ENCODE results near the gene HOXA4.

DNA sequence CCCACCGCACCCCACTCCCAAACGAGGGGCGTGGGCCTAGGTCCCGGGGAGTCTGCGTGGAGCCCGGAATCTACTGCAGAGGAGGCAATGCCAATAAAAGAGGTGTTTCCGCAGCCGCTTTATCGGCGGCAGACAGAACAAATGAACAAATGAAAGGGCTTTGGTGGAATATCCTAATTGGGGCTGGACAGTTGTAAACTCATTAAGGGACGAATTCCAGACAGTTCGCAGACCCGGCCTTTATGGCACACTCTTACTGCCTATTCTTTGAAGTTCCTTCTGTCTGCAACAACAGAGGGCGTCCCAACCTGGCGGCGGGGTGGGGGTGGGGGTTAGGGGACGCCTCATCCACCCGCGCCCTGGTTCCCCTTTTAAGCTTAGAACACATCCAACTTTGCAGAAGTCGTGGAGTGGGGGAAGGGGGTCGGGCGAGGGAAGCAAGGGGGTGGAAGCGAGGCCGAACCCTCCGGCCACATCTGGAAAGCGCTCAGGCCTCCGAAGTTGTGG, 30.7 kb upstream of the HOXA4 start:
- TF ChIP-seq, protein P1, sequence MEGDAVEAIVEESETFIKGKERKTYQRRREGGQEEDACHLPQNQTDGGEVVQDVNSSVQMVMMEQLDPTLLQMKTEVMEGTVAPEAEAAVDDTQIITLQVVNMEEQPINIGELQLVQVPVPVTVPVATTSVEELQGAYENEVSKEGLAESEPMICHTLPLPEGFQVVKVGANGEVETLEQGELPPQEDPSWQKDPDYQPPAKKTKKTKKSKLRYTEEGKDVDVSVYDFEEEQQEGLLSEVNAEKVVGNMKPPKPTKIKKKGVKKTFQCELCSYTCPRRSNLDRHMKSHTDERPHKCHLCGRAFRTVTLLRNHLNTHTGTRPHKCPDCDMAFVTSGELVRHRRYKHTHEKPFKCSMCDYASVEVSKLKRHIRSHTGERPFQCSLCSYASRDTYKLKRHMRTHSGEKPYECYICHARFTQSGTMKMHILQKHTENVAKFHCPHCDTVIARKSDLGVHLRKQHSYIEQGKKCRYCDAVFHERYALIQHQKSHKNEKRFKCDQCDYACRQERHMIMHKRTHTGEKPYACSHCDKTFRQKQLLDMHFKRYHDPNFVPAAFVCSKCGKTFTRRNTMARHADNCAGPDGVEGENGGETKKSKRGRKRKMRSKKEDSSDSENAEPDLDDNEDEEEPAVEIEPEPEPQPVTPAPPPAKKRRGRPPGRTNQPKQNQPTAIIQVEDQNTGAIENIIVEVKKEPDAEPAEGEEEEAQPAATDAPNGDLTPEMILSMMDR (conservative IDR thresholded peaks at IDR 0.05): no peak; the same call in 1 of the 2 replicates
- no peak for TF ChIP-seq ZFX (IDR thresholded peaks at IDR 0.05)
